RWPE1 (cell line): ENCODE results near the gene MAST2.

Experiments
- CTCF ChIA-PET: fragments of 350-600 bp; sonication (Branson Sonifier 250); formaldehyde crosslinking; extraction: SDS; loops from one replicate; lab custom pipeline; 2021; lab: Yijun Ruan, JAX
- POLR2A ChIA-PET: fragments of 400-600 bp; formaldehyde crosslinking; extraction: SDS; loops from one replicate; lab custom pipeline; 2020; ENCODE audit warnings: antibody characterized with exemption; ENCODE audit not compliant: low non-redundant PET; lab: Yijun Ruan, JAX
- DNase-seq: peaks from one replicate; pipeline ENCODE4 v3.0.0; 2012; ENCODE audit warnings: low spot score
- H3K27ac ChIP-seq: fragments of 450-650 bp; 2 replicates; pipeline ENCODE4 v1.5.1; 2017
- TF ChIP-seq, protein P1 (sequence below): fragments of 450-650 bp; conservative IDR thresholded peaks from 2 replicates; pipeline ENCODE4 v1.5.1; 2017; ENCODE audit warnings: low read depth, mild to moderate bottlenecking

The MAST2 gene

DNA sequence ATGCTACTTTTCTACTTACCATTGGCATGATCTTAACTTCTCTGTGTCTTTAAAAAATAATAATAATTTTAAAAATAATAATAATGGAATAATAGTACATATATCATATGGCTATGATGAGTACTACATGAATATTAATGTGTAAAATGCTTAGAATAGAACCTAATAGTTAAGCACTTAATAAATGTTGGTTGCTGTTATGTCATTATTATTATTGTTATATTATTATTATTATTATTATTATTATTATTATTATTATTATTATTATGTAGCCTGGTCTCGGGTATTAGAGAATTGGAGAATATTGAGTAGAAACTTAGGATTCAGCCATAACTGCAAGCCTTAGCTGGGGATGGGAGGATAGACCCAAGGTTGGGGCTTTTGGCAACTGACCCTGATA lies 108.2 kb downstream of the MAST2 start:
- TF ChIP-seq, protein P1, sequence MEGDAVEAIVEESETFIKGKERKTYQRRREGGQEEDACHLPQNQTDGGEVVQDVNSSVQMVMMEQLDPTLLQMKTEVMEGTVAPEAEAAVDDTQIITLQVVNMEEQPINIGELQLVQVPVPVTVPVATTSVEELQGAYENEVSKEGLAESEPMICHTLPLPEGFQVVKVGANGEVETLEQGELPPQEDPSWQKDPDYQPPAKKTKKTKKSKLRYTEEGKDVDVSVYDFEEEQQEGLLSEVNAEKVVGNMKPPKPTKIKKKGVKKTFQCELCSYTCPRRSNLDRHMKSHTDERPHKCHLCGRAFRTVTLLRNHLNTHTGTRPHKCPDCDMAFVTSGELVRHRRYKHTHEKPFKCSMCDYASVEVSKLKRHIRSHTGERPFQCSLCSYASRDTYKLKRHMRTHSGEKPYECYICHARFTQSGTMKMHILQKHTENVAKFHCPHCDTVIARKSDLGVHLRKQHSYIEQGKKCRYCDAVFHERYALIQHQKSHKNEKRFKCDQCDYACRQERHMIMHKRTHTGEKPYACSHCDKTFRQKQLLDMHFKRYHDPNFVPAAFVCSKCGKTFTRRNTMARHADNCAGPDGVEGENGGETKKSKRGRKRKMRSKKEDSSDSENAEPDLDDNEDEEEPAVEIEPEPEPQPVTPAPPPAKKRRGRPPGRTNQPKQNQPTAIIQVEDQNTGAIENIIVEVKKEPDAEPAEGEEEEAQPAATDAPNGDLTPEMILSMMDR: no peak
- H3K27ac ChIP-seq: no peak overlapping the region
- DNase-seq: no peak
- CTCF ChIA-PET: no interaction called here
- POLR2A ChIA-PET: no interaction called here

DNA sequence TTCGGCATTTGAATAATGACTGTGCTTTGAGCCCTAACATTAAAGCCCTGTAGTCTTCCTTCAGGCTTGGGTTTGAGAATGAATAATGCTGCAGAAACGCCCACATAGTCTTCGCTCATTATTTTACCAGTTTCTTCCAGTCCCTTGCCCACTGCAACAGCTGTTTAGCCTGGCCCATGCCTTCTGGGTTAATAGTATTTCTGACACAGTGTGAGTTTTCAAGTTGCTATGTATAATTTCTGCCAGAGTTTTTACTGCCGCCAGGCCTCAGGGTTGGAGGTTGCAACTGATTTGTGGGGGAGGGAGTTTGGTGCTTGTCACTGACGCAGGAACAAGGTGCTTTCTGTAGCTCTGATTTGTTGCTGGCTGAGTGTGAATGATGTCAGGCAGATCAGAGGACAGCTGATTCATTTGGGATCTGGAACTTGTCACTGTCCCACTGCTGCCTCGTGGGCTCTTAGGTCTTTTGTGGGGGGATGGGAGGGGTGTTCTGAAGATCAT lies 109.8 kb downstream of the MAST2 start:
- ChIA-PET CTCF (no interaction called here), POLR2A (no interaction called here)
- no peak for DNase-seq
- H3K27ac ChIP-seq: no peak overlapping the region
- TF ChIP-seq, protein P1: no peak

DNA sequence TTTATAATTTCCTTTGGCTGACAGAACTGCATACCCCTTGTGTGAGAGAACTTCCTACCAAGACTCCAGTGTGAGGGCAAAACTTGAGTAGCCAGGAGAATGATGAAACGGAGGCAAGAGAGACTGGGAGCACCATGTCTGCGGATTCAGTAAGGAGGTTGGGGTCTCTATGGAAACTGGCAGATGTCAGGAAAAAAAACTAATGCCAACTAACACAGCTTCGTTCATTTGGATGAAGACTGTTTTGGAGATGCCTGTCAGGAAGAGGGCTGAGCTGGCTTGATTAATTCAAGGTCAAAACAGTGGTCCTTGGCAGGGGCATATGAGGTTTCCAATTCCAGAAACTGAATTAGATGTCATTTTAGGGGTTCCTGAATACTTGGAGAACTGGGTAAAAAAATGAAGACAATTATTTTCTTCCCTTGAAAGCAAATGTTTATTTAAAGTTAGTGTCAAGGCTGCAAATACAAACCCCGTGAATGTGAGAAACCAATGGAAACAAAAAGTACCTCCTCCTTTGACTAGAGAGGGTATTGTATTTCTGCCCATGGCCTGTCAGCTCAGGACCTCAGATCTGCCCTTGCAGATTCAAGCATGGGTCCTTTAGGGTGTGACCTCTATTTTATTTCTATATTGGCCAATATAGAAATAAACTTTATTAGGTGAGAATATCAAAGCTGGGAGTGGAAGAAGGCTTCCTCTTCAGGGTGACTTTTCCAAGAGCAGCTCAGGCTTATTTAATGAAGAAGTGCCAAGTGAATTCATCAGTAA lies 110.5 kb downstream of the MAST2 start:
- H3K27ac ChIP-seq: no peak overlapping the region
- TF ChIP-seq, protein P1: no peak
- ChIA-PET POLR2A (no interaction called here), CTCF (no interaction called here)
- DNase-seq: no peak

DNA sequence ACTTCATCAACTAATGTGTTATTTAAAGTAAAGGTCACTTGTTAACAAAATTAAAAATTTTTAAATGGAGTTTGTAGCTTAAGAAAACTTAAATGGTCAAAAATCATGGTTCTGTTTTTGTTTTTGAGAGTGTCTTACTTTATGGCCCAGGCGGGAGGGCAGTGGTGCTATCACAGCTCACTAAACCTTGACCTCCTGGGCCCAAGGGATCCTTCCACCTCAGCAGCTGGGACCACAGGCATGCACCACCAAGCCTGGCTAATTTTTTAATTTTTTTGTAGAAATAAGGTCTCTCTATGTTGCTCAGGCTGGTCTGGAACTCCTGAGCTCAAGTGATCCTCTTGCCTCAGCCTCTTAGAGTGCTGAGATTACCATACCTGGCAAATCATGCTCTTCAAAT lies 111.4 kb downstream of the MAST2 start:
- POLR2A ChIA-PET: no interaction called here
- DNase-seq: no peak
- CTCF ChIA-PET: no interaction called here
- H3K27ac ChIP-seq: no peak overlapping the region
- TF ChIP-seq, protein P1: no peak

DNA sequence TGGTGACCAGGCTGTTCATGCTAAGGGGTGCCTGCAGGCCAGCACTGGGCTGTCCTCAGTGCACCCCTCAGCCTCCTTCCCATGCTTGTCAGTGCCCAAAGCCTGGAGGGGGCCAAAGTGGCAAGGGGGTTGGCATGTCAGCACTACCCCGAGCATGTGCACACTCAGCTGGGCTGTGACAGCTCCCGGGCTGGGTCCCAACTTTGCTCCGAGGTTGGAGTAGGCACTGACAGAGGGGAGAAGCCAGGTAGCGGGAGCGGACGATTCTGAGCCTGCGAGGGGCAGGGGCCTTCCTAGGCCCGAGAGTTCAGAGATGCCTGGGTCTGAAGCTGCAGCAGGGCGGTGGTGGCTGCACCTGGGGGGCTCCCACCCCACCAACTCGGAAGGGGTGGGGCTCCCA lies 119.0 kb downstream of the MAST2 start:
- H3K27ac ChIP-seq: no peak overlapping the region
- no peak for DNase-seq
- TF ChIP-seq, protein P1: no peak
- ChIA-PET CTCF (no interaction called here), POLR2A (interaction anchor here (0.6 kb wide), 1 partner anchor 11 kb away, joined by 3 read pairs; no protein-coding TSS in a partner anchor)

DNA sequence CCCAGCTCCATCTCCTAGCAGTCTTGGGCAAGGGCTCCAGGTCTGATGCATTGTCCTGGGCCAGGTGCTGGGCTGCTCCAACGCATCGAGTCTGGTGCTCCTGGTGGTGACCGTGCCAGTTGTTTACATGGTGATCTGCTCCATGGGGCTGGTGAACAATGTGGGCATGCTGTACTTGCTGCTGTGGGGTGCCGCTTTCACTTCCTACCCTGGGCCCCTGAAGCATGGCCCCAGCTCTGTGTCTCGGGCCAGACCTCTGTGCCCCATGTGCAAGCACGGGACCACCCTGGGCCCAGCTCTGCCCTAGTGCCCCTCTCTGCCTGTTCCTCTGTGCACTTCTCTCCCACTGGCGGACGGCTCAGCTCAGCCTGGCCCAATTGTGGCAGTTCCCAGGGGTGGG lies 119.4 kb downstream of the MAST2 start:
- DNase-seq: no peak
- POLR2A ChIA-PET: interaction anchor here (0.6 kb wide), 1 partner anchor 10 kb away, joined by 3 read pairs; no protein-coding TSS in a partner anchor
- TF ChIP-seq, protein P1: no peak
- CTCF ChIA-PET: no interaction called here
- no peak overlapping the region for H3K27ac ChIP-seq
